GM19099 (cell line): Measurements from ENCODE around the gene NT5DC3.

Experiments used
- POLR2A ChIP-seq: IDR thresholded peaks from 3 replicates; pipeline ENCODE4 v1.6.1; 2011; ENCODE audit warnings: low read depth; ENCODE audit not compliant: insufficient read length; ENCODE audit errors: extremely low read depth

The NT5DC3 gene

GRCh38 chr12:103785243-103786031, 55.6 kb downstream of the NT5DC3 start:
- no peak for TF ChIP-seq POLR2A

- no peak for TF ChIP-seq POLR2A
Measured at GRCh38 chr12:103783744-103784664, 57.0 kb downstream of the NT5DC3 start.

- no peak for TF ChIP-seq POLR2A
Measured at GRCh38 chr12:103782399-103782798, 58.6 kb downstream of the NT5DC3 start.

GRCh38 chr12:103780992-103781391, 60.0 kb downstream of the NT5DC3 start:
- TF ChIP-seq POLR2A: no peak

GRCh38 chr12:103780093-103780440, 61.0 kb downstream of the NT5DC3 start:
- TF ChIP-seq POLR2A: no peak

- no peak for TF ChIP-seq POLR2A
Measured at GRCh38 chr12:103779410-103780092, 61.5 kb downstream of the NT5DC3 start.

- TF ChIP-seq POLR2A: no peak
Measured at GRCh38 chr12:103778781-103779180, 62.3 kb downstream of the NT5DC3 start.

GRCh38 chr12:103774977-103775560, 66.0 kb downstream of the NT5DC3 start:
- TF ChIP-seq POLR2A: no peak

GRCh38 chr12:103773109-103773910, 67.7 kb downstream of the NT5DC3 start:
- TF ChIP-seq POLR2A: no peak

- TF ChIP-seq POLR2A: no peak
Measured at GRCh38 chr12:103772367-103773108, 68.5 kb downstream of the NT5DC3 start.

- no peak for TF ChIP-seq POLR2A
Measured at GRCh38 chr12:103771466-103771865, 69.6 kb downstream of the NT5DC3 start.

GRCh38 chr12:103769240-103769945, 71.6 kb downstream of the NT5DC3 start:
- no peak for TF ChIP-seq POLR2A

GRCh38 chr12:103768467-103769123, 72.4 kb downstream of the NT5DC3 start:
- no peak for TF ChIP-seq POLR2A

- no peak for TF ChIP-seq POLR2A
Measured at GRCh38 chr12:103766028-103766427, 75.0 kb downstream of the NT5DC3 start.
